HepG2 (cell line): Measurements from ENCODE around the gene GNB1. TPM values are rescaled to one million over a fixed set of nuclear protein-coding genes. Genes with fewer than 3 reads are reported as not detected.
A peak's percentile ranks its signal among the peaks of the same experiment; 100 is the strongest.

ENCODE experiments used
- HOXA3 ChIP-seq: sonication (generic); formaldehyde crosslinking; IDR thresholded peaks from 2 replicates; pipeline ENCODE4 v1.5.0; 2020; ENCODE audit warnings: missing genetic modification reagents
- HOXA7 ChIP-seq: sonication (generic); formaldehyde crosslinking; IDR thresholded peaks from 2 replicates; pipeline ENCODE4 v1.8.1; 2022; ENCODE audit warnings: mild to moderate bottlenecking, missing genetic modification reagents, moderate library complexity
- KLF16 ChIP-seq, 2 experiments: sonication (generic) in 1 of 2; formaldehyde crosslinking in 1 of 2; IDR thresholded peaks; 2 replicates each; pipeline versions ENCODE4 v1.6.1 to v1.8.0; 2016 to 2023; ENCODE audit warnings: missing genetic modification reagents in 2 of 2, missing compliant biosample characterization in 1 of 2
- MIXL1 ChIP-seq: IDR thresholded peaks from 2 replicates; pipeline ENCODE4 v1.6.1; 2016
- MYC ChIP-seq: sonication (generic); formaldehyde crosslinking; IDR thresholded peaks from 2 replicates; pipeline ENCODE4 v1.9.0; 2021; ENCODE audit warnings: missing genetic modification reagents, borderline replicate concordance
- NCOA1 ChIP-seq: sonication (generic); formaldehyde crosslinking; IDR thresholded peaks from 2 replicates; pipeline ENCODE4 v1.9.0; 2021; ENCODE audit warnings: missing genetic modification reagents
- NFKB2 ChIP-seq: sonication (generic); formaldehyde crosslinking; IDR thresholded peaks from 2 replicates; pipeline ENCODE4 v1.4.0; 2020; ENCODE audit warnings: missing genetic modification reagents, borderline replicate concordance
- NR2F1 ChIP-seq, 2 experiments: fragments of 450-650 bp in 1 of 2; formaldehyde crosslinking in 1 of 2; IDR thresholded peaks; 2 replicates each; pipeline versions ENCODE4 v1.5.0 to v1.6.1; 2016 to 2020; ENCODE audit warnings: mild to moderate bottlenecking in 1 of 2, missing compliant biosample characterization in 1 of 2, missing genetic modification reagents in 1 of 2, moderate library complexity in 1 of 2
- POGK ChIP-seq: sonication (generic); formaldehyde crosslinking; conservative IDR thresholded peaks from 2 replicates; pipeline ENCODE4 v1.8.0; 2022; ENCODE audit warnings: mild to moderate bottlenecking, moderate library complexity, missing genetic modification reagents
- RCOR2 ChIP-seq: IDR thresholded peaks from 2 replicates; pipeline ENCODE4 v1.6.1; 2016; ENCODE audit warnings: missing biosample characterization, missing genetic modification reagents
- RFXAP ChIP-seq: sonication (generic); formaldehyde crosslinking; IDR thresholded peaks from 2 replicates; pipeline ENCODE4 v1.4.0; 2020; ENCODE audit warnings: missing genetic modification reagents, borderline replicate concordance
- STAG1 ChIP-seq: sonication (generic); formaldehyde crosslinking; IDR thresholded peaks from 2 replicates; pipeline ENCODE4 v1.4.0; 2020; ENCODE audit warnings: missing genetic modification reagents
- THAP9 ChIP-seq: sonication (generic); formaldehyde crosslinking; IDR thresholded peaks from 2 replicates; pipeline ENCODE4; 2020; ENCODE audit warnings: missing genetic modification reagents, mild to moderate bottlenecking, borderline replicate concordance
- TOPORS ChIP-seq: sonication (generic); formaldehyde crosslinking; IDR thresholded peaks from 2 replicates; pipeline ENCODE4 v1.8.0; 2023; ENCODE audit warnings: mild to moderate bottlenecking, missing genetic modification reagents
- UBTF ChIP-seq: sonication (generic); formaldehyde crosslinking; IDR thresholded peaks from 2 replicates; pipeline ENCODE4 v1.4.0; 2020; ENCODE audit warnings: mild to moderate bottlenecking, missing genetic modification reagents
- XBP1 ChIP-seq: sonication (generic); formaldehyde crosslinking; IDR thresholded peaks from 2 replicates; pipeline ENCODE4 v1.5.0; 2020; ENCODE audit warnings: missing genetic modification reagents
- ZBTB7B ChIP-seq: sonication (generic); formaldehyde crosslinking; IDR thresholded peaks from 2 replicates; pipeline ENCODE4 v1.4.0; 2020; ENCODE audit warnings: missing genetic modification reagents
- ZIK1 ChIP-seq: sonication (generic); formaldehyde crosslinking; IDR thresholded peaks from 2 replicates; pipeline ENCODE4 v1.5.0; 2020; ENCODE audit warnings: mild to moderate bottlenecking, low read depth, missing genetic modification reagents, borderline replicate concordance
- ZNF777 ChIP-seq: sonication (generic); formaldehyde crosslinking; IDR thresholded peaks from 2 replicates; pipeline ENCODE4 v1.4.0; 2020; ENCODE audit warnings: missing genetic modification reagents
- polyA plus RNA-seq, 8 experiments: library from polyadenylated mRNA; depleted of rRNA in 3 of 8; stranded (reverse) in 7 of 8; unstranded in 1 of 8; fragments of >200 nt; fragmentation: Illumina TruSeq in 4 of 8; extraction: Trizol in 4 of 8; gene quantifications; 2 replicates each; pipeline versions ENCODE4 v1.2.1 to v1.2.3, GENCODE V29; 2011 to 2016; ENCODE audit warnings: low read depth in 4 of 8, missing spikeins in 1 of 8, mixed read lengths in 1 of 8; ENCODE audit not compliant: insufficient read depth in 1 of 8
- total RNA-seq, 5 experiments: library from RNA; depleted of rRNA; stranded (reverse); fragments of >200 nt; fragmentation: Illumina TruSeq; extraction: Trizol; gene quantifications; 2 replicates each; pipeline ENCODE4 v1.2.3, GENCODE V29; 2016; ENCODE audit warnings: low read depth in 1 of 5
- TF ChIP-seq, protein P1 (sequence below): sonication (generic); formaldehyde crosslinking; IDR thresholded peaks from 2 replicates; pipeline ENCODE4 v1.4.0; 2020; ENCODE audit warnings: missing genetic modification reagents, borderline replicate concordance

The GNB1 gene
- total and polyA plus RNA-seq, 2 of the 13 experiments (the other 11 are each of a cell fraction or from before 2014, with no cell fraction given): 66.2 to 327 TPM

GRCh38 chr1:1778663-1779319, 112.1 kb downstream of the GNB1 start (continued):
- TF ChIP-seq THAP9 (peak; percentile 70; the same call in 1 of the 2 replicates), XBP1 (CRISPR knock-in tag) (no peak), POGK (peak; percentile 33; the same call in 1 of the 2 replicates), NR2F1 (CRISPR knock-in tag; IDR thresholded peaks at IDR 0.05) (no peak), UBTF (CRISPR knock-in tag) (peak; percentile 87), STAG1 (CRISPR knock-in tag) (peak; percentile 26; the same call in 1 of the 2 replicates), ZBTB7B (no peak; the same call in 1 of the 2 replicates), RFXAP (no peak), RCOR2 (CRISPR knock-in tag) (peak; percentile 58; the same call in 1 of the 2 replicates), ZNF777 (CRISPR knock-in tag) (peak; percentile 100), HOXA7 (CRISPR knock-in tag) (no peak), ZIK1 (CRISPR knock-in tag) (no peak; the same call in 1 of the 2 replicates), HOXA3 (peak; percentile 19; the same call in 1 of the 2 replicates), NCOA1 (CRISPR knock-in tag) (0 out of 2 replicates have a peak, but pooled peaks have one; percentile 70), MYC (CRISPR knock-in tag) (peak; percentile 97), NFKB2 (CRISPR knock-in tag) (no peak), MIXL1 (peak; percentile 55; the same call in 1 of the 2 replicates), TOPORS (CRISPR knock-in tag) (no peak), KLF16 (CRISPR knock-in tag; IDR thresholded peaks at IDR 0.05) (peak in 1 of 2 experiments; percentile 71; a peak in 2 of 4 replicates)
- TF ChIP-seq, protein P1, sequence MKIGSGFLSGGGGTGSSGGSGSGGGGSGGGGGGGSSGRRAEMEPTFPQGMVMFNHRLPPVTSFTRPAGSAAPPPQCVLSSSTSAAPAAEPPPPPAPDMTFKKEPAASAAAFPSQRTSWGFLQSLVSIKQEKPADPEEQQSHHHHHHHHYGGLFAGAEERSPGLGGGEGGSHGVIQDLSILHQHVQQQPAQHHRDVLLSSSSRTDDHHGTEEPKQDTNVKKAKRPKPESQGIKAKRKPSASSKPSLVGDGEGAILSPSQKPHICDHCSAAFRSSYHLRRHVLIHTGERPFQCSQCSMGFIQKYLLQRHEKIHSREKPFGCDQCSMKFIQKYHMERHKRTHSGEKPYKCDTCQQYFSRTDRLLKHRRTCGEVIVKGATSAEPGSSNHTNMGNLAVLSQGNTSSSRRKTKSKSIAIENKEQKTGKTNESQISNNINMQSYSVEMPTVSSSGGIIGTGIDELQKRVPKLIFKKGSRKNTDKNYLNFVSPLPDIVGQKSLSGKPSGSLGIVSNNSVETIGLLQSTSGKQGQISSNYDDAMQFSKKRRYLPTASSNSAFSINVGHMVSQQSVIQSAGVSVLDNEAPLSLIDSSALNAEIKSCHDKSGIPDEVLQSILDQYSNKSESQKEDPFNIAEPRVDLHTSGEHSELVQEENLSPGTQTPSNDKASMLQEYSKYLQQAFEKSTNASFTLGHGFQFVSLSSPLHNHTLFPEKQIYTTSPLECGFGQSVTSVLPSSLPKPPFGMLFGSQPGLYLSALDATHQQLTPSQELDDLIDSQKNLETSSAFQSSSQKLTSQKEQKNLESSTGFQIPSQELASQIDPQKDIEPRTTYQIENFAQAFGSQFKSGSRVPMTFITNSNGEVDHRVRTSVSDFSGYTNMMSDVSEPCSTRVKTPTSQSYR (CRISPR knock-in tag): peak; percentile 42; the same call in 1 of the 2 replicates
